SIG-M5 treated with dmso at 0.1 percent for 504 hours (cell line): Measurements from ENCODE around the gene SDHAF2.
"Not testable (repeated sequence)": the region's sequence is repeated elsewhere in the genome, so short reads cannot be mapped to it uniquely, and the experiment has no call there.

Source experiments
- DNase-seq: peaks from one replicate; lab custom pipeline; 2025; ENCODE audit not compliant: unreplicated experiment; lab: John Stamatoyannopoulos, UW

SDHAF2 gene

GRCh38 chr11:61422226-61422625 is 7.7 kb upstream of the SDHAF2 start:
- no peak for DNase-seq

- no peak for DNase-seq
Measured at GRCh38 chr11:61425367-61426131, 4.4 kb upstream of the SDHAF2 start.

DNA sequence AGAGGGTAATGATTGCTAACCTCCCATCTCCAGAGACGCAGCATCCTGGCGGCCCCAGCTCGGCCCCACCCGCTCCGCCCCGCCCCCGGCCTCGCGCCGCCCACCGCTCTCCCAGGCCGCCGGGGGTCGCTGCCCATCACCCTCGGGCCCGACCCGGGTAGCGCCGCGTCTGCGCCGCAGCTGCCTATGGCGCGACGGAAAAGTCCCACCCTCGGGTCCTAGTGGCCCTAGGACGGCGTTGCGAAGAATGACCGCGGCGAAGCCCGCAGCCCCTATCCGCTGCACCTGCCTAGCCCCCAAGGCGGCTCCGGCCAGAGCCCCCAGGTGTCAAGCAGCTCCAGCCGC is 606 bp upstream of the SDHAF2 start:
- peak; percentile 39 for DNase-seq

DNA sequence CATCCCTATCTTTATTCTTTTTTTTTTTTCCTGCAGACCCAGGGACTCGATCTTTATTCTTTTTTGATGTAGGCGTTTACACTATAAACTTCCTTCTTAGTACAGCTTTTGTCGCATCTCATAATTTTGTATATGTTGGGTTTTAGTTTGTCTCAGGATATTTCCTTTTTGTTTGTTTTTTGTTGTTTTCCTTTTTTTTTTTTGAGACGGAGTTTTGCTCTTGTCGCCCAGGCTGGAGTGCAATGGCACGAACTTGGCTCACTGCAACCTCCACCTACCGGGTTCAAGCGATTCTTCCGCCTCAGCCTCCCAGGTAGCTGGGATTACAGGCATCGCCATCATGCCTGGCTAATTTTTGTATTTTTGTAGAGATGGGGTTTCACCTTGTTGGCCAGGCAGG is 915 bp downstream of the SDHAF2 start:
- not testable (repeated sequence) for DNase-seq

GRCh38 chr11:61437496-61437895 is 7.6 kb downstream of the SDHAF2 start:
- no peak for DNase-seq

DNA sequence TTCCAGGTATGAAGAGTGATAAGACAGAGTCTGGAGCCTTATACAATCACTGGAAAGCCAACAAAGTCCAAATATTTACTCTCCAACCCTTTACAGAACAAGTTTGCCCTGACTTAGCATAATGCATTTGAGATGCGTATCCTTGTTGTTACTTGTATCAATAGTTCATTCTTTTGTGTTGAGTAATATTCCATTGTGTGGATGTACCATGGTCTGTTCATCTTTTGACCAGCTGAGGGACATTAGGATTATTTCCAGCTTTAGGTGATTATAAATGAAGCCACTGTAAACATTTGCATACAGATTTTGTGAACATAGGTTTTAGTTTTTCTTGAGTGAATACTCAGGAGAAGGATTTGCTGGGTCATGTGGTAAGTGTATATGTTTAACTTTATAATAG is 9.7 kb downstream of the SDHAF2 start:
- no peak for DNase-seq

DNA sequence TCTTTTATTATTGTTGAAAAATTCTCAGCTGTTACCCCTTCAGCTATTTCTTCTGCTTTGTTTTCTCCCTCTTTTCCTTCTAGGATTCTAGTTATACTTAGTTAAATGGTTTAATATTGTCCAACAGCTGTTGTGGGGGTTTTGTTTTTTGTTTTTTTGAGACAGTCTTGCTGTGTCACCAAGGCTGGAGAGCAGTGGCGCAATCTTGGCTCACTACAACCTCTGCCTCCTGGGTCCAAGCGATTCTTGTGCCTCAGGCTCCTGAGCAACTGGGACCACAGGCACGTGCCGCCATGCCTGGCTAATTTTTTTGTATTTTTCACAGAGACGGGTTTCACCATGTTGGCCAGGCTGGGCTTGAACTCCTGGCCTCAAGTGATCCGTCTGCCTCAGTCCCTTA is 12.7 kb downstream of the SDHAF2 start:
- no peak for DNase-seq

DNA sequence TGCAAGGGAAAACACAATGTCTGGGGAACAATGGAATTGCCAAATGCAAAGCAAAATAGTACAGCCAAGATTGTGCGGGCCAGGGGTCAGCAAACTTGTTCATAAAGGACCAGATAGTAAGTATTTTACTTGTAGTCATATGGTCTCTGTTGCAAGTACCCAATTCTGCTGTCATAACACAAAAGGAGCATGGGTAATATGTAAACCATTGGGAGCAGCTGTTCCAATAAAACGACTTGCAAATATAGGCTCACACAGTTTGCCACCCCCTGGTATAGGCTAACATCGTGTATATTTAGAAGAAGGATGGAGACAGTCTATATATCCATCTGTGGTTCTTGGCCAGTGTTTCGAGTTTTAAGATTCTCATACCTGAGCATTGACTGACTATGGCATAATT is 15.6 kb downstream of the SDHAF2 start:
- no peak for DNase-seq

DNA sequence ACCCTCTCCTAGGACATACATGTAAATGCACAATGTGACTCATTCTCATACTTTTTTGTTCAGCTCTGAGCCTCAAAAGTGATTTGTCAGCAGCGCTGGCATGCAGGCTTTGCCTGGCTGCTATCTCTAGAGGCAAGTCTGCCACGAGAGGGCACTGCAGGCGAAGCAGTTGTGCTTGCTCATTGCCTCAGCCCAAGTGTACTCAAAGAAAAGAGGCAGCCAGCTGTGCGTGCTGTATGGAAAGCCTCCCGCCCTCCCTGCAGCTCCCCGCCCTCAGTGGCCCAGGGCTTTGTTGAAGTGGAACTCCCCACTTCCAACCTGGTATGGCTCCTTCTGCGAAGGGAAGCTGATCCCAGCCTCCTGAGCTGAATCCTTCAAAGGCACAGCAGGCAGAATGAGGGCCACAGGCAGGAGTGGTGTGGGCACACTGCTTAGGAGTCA is 16.3 kb downstream of the SDHAF2 start:
- peak; percentile 82 for DNase-seq

DNA sequence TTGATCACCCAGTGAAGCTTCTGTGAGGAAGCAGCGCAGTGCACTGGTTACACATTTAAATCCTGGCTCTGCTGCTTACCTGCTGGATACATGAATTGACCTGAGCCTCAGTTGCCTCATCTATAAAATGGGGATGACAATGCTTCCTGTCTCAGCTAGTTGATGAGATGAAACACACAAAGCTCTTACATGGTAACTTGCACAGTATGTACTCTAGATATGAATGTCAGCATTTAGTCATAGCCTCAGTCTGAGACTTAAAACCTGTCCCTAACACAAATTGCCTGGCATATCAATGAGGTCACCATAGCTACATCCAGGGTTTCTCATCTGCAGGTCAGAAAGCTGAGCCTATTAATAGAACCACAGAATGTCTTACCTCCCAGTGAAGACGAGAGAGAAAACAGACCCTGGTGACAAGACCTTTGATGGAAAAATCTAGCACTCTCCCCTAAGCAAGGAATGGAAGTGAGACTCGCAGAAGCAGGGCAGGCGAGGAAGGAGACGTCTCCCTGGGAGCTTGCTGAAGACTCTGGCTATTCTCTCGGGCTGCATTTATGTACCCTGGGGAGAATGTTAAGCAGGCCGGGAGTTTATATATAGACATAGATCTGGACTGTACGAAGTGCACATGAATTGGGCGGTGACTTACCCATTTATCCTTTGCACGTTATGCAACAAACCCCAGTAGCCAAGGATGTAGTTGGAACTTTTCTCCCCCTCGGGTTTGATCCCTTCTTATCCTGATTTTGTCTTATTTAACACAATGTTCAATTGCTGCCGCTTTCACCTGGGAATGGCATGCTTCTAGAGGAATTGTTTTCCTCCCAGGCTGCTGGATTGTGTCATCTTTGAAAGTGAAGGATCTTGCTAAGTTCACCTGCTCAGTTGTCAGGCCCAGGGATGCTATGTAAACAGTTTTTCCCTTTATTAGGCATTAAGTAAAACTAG is 18.0 kb downstream of the SDHAF2 start:
- no peak for DNase-seq

- DNase-seq: no peak
Measured at GRCh38 chr11:61448552-61448927, 18.6 kb downstream of the SDHAF2 start.

DNA sequence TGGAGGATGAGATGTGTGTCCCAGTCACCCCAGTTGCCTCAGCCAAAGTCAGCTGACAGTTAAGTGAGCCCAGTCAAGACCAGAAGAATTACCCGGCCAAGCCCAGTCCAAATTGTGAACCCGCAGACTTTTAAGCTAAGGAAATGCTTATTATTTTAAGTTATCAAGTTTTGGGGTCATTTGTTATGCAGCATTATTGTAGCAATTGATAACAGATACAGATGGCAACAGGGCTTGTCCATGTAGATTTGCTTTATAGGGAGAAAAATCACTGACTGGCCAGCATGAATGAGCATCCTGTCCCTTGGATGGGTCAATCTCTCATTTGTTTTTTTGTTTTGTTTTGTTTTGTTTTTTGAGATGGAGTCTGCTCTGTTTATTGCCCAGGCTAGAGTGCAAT is 22.9 kb downstream of the SDHAF2 start:
- DNase-seq: no peak

- DNase-seq: no peak
Measured at GRCh38 chr11:61453695-61454094, 23.8 kb downstream of the SDHAF2 start.

DNA sequence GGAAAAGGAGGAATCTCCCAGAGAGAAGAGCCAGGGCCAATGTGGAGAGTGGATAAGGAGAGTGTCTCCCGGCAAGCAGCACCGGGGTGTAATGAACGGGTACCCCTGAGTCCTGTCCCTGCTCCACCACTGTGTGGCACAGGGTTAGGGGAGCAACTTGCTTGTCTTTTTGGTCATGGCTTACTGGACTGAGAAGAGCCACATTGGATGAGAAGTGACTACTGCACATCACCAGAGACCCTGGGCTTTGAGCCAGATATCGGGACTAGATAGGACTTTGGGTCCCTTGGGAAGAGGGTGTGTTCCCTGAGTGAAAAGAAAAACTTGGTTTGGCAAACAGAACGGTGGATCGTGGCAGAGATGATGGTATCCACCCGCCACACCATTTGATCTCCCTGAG is 24.6 kb downstream of the SDHAF2 start:
- DNase-seq: no peak

DNA sequence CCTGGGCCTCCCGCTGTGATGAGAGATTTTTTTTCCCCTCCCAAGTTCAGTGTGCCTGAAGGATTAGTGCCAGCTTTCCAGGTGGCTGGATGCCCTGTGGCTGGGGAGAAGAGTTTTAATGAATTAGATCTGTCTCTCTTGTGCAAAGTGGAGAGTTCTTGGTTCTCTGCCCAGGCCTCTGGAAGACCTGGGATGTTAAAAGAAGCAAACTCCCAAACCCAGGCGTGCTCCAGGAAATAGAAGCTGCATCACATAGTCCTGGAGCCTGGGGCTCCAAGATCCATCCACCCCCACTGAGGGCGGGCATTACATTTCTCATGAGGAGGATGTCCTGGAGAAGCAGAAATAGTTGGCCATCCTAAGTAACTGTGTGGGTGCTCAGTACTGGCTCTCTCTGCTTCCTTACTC is 30.6 kb downstream of the SDHAF2 start:
- no peak for DNase-seq

- DNase-seq: no peak
Measured at GRCh38 chr11:61460986-61461385, 31.1 kb downstream of the SDHAF2 start.

- DNase-seq: not testable (repeated sequence)
Measured at GRCh38 chr11:61467602-61468001, 37.7 kb downstream of the SDHAF2 start.

DNA sequence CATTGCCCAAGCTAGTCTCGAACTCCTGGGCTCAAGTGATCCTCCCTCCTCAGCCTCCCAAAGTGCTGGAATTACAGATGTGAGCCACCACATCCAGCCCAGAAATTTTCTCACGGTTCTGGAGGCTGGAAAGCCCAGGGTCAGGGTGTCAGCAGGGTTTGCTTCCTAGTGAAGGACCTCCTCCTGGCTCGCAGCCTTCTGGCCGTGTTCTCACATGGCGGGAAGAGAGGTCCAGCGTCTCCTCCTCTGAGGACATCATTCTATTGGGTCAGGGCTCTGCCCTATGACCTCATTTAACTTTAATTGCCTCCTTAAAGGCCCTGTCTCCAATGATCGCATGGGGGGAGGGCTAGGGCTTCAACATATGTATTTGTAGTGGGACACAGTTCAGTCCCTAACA is 38.1 kb downstream of the SDHAF2 start:
- DNase-seq: no peak

DNA sequence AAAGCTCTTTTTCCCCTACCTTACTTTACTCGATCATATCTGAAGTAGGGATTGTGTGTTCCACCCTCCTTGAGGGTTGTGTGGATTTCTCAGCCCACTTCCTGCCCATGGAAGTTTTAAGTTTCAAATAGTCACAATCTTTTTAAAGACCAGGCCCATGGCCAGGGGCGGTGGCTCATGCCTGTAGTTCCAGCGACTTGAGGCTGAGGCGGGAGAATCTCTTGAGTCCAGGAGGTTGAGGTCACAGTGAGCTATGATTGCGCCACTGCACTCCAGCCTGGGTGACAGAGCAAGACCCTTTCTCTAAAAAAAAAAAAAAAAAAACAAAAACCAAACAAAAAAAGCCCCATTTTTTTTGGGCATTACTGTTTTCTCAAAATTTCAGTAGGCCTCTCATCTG is 42.4 kb downstream of the SDHAF2 start:
- no peak for DNase-seq

DNA sequence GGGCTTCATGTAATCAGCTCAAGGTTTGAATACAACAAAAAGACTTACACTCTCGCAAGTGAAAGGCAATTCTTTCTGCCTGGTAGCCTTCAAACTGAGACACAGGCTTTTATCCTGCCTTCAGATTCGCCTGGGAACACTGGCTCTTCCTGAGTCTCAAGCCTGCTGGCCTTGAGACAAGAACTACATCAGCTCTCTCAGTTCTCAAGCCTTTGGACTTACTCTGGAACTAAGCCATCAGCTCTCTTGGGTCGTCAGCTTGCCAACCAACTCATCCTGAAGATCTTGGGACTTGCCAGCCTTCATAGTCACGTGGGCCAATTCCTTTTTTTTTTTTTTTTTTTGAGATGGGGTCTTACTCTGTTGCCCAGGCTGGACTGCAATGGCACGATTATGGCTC is 42.9 kb downstream of the SDHAF2 start:
- no peak for DNase-seq

GRCh38 chr11:61473370-61474012 is 43.6 kb downstream of the SDHAF2 start:
- no peak for DNase-seq
